Hematopoietic multipotent progenitor cell treated with erythropoietin and hydrocortisone succinate and interleukin-3 and kit ligand, for 17 days (in vitro differentiated cells): ENCODE results near the gene TMED5.
"Not testable (repeated sequence)": the region's sequence is repeated elsewhere in the genome, so short reads cannot be mapped to it uniquely, and the experiment has no call there.

Experiments used
- DNase-seq: peaks from one replicate; pipeline ENCODE4 v3.0.0-alpha.2; 2015; ENCODE audit warnings: low spot score

Gene TMED5

GRCh38 chr1:93179886-93180722 lies at the start of gene TMED5:
TSS of gene TMED5 (minus strand) at chr1:93180413. CDS start at chr1:93180242, 171 bp downstream.
- peak; percentile 95 for DNase-seq

- no peak for DNase-seq
Measured at GRCh38 chr1:93223023-93223675, 42.9 kb upstream of the TMED5 start.

GRCh38 chr1:93221913-93222312 lies 41.7 kb upstream of the TMED5 start:
- no peak for DNase-seq

GRCh38 chr1:93220716-93221115 lies 40.5 kb upstream of the TMED5 start:
- DNase-seq = not testable (repeated sequence)

- DNase-seq = no peak
Measured at GRCh38 chr1:93219443-93219842, 39.2 kb upstream of the TMED5 start.

- DNase-seq = no peak
Measured at GRCh38 chr1:93215322-93215721, 35.1 kb upstream of the TMED5 start.

GRCh38 chr1:93207211-93207610 lies 27.0 kb upstream of the TMED5 start:
- DNase-seq = no peak

GRCh38 chr1:93206567-93206954 lies 26.3 kb upstream of the TMED5 start:
- no peak for DNase-seq

- DNase-seq = no peak
Measured at GRCh38 chr1:93205892-93206566, 25.8 kb upstream of the TMED5 start.

- DNase-seq = no peak
Measured at GRCh38 chr1:93200714-93201113, 20.5 kb upstream of the TMED5 start.

- no peak for DNase-seq
Measured at GRCh38 chr1:93200086-93200620, 19.9 kb upstream of the TMED5 start.

GRCh38 chr1:93199150-93199549 lies 18.9 kb upstream of the TMED5 start:
- no peak for DNase-seq

- no peak for DNase-seq
Measured at GRCh38 chr1:93196591-93196990, 16.4 kb upstream of the TMED5 start.

- no peak for DNase-seq
Measured at GRCh38 chr1:93194231-93194990, 14.2 kb upstream of the TMED5 start.

- no peak for DNase-seq
Measured at GRCh38 chr1:93190432-93190831, 10.2 kb upstream of the TMED5 start.

- no peak for DNase-seq
Measured at GRCh38 chr1:93186667-93187066, 6.5 kb upstream of the TMED5 start.

- DNase-seq = peak; percentile 21
Measured at GRCh38 chr1:93180723-93181613, 755 bp upstream of the TMED5 start, which contains the start of gene CCDC18. TSS of gene CCDC18 (plus strand) at chr1:93180724. CDS start at chr1:93183362, 2,638 bp downstream.

GRCh38 chr1:93178418-93178817 lies 1.8 kb downstream of the TMED5 start:
- no peak for DNase-seq

GRCh38 chr1:93177991-93178390 lies 2.2 kb downstream of the TMED5 start:
- DNase-seq = no peak

GRCh38 chr1:93174638-93175037 lies 5.6 kb downstream of the TMED5 start:
- DNase-seq = not testable (repeated sequence)

- DNase-seq = no peak
Measured at GRCh38 chr1:93172778-93173177, 7.4 kb downstream of the TMED5 start.
